Glomerular endothelial cell (primary cell): Measurements from ENCODE around the gene CNTN5. TPM values are rescaled to one million over a fixed set of nuclear protein-coding genes. Genes with fewer than 3 reads are reported as not detected.

Source experiments
- DNase-seq: peaks from one replicate; pipeline ENCODE4 v3.0.0-alpha.2; 2011; ENCODE audit warnings: low read depth, low spot score; ENCODE audit errors: extremely low read depth
- total RNA-seq: library from RNA; depleted of rRNA; stranded (reverse); fragments of >200 nt; gene quantifications from 2 replicates; pipeline ENCODE4 v1.2.3, GENCODE V29; 2015

The CNTN5 gene
- total RNA-seq, 1 donor from 2014 or later = not detected

- DNase-seq = no peak
Observed at GRCh38 chr11:100010393-100010792, 989.6 kb downstream of the CNTN5 start.

GRCh38 chr11:100011697-100012096, 990.9 kb downstream of the CNTN5 start:
- DNase-seq = no peak

DNA sequence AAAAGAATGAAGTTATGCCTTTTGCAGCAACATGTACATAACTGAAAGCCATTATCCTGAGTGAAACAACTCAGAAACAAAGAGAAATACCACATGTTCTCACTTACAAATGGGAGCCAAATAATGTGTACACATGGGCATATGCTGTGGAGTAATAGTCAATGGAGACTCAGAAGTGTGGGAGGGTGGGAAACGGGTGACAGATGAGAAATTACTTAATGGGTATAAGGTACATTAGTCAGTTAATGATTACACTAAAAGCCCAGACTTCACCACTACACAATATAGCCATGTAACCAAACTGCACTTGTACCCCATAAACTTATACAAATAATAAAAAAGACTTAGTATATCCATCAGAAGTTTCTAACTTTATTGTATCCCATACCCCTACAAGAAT, 992.3 kb downstream of the CNTN5 start:
- no peak for DNase-seq

DNA sequence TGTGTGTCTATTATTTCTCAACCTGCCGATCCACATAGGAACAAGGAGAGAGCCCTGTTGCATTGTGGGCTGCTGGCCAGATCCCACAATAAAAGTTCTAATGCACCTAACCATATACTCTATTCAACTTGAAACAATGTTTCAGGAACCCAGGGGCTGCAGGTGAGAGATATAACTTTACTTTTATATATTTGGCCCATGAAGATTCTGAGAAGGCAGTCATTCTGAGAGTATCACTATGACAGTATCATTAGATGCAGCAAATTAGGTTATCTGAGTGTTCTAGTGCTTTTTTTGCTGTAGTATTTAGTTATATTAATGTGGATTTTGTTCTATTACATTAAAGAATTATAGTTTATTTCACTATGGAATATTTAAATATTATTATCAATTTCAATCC, 1011.2 kb downstream of the CNTN5 start:
- DNase-seq = no peak

GRCh38 chr11:100061006-100061405, 1040.3 kb downstream of the CNTN5 start:
- DNase-seq = no peak

- no peak for DNase-seq
Observed at GRCh38 chr11:100066399-100066798, 1045.7 kb downstream of the CNTN5 start.

- no peak for DNase-seq
Observed at GRCh38 chr11:100068116-100068515, 1047.4 kb downstream of the CNTN5 start.

- DNase-seq = no peak
Observed at GRCh38 chr11:100072131-100072530, 1051.4 kb downstream of the CNTN5 start.

GRCh38 chr11:100080381-100080780, 1059.6 kb downstream of the CNTN5 start:
- no peak for DNase-seq

DNA sequence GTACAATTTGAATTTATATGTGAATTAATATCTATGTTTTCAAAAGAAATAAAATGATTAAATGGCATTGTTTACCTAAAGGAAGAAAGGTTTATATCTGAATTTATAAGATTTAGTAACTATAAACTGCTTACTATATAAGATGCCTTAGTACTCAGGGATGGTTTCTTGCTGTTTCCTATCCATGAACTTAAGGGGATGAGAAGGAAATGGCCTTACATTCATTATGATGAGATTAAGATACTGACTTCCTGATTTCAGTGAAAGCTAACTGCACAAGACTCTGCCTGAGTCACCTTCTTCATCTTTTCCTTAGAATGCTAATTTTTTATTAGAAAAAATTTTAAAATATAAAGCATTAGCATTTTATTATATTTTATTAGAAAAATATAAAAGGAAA, 1060.1 kb downstream of the CNTN5 start:
- no peak for DNase-seq

DNA sequence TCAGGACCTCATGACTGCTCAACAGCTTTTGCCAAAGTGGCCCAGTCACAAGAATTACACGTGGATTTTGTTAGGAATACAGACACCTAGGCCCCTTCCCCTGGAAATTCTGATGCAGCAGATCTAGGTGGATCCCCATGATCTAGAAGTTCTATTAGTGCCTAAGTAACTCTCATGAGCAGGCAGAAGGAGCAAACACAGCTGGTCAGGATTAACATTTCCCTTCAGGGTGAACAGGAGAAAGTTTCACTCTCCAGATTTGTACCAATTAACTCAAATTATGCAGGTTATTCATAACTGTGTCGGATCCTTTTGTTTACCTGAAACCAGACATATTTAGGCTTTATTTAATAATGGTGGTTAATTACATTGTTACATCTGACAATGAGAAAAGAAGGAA, 1072.9 kb downstream of the CNTN5 start:
- no peak for DNase-seq

DNA sequence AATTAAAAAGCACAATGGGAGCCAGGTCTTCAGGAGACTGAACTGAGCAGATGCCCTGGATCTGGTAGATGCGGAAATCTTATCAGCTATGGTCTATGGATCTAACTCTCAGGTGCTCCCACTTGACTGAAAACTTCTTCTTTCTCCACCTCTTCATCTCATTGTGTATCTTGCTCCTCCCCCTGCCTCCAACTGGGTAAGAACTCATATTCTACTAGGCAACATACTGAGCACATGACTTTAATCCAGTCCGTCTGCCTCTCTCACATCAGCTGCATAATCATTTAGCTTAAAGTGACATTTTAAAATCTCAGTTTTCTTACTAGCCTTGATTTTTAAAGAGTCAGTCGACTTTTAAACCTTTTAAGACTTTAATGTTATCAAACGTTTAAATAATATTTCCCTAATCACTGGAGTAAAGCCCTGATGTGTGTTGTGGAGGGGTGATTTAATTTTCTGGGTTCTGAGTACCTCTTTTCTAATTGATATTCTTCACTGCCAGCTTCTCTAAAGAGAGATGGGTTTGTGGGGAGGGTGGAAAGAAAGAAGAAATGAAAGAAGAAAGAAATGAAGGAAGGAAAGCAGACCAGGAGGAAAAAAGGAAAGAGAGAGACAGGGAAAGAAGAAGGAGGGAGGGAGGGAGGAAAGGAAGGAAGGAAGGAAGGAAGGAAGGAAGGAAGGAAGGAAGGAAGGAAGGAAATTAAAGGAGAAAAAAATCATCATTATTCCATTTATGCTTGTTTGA, 1073.5 kb downstream of the CNTN5 start:
- DNase-seq = no peak

DNA sequence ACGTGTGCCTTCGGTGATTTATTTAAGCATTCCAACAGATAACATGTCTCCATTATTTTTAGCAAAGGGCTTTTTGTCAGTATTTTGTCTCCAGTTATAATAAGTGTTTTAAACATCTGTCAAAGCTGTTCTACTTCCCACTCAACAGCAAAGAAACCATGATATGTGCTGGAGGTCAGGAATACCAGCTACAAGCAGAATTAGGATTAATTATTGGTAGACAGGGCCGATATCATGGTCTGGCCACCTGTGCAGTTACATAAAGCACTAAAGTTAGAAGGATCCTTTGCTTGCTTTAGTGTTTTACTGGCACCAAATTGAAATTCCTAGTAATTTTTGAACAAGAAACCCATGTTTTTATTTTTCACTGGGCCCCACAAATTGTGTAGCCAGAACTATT, 1075.1 kb downstream of the CNTN5 start:
- DNase-seq = no peak

DNA sequence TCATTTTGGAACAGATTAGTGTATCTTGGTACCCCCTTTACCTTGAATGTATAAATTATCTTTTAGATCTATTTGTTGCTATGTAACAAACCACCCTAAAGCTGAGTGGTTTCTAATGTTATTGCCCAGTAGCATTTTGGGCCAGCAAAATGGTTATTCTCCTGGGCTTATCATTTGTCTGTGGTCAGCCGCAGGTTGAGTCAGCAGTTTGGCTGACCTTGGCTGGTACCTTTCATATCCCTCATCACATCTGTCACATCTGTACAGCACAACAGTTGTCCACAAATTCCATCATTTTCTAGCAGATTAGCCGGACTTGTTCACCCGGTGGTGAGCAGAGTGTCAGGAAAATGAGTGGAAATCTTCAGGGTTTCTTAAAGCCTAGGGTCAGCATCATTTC, 1077.8 kb downstream of the CNTN5 start:
- no peak for DNase-seq

GRCh38 chr11:100105255-100105981, 1084.7 kb downstream of the CNTN5 start:
- no peak for DNase-seq

- DNase-seq = no peak
Observed at GRCh38 chr11:100105982-100106358, 1085.2 kb downstream of the CNTN5 start.

DNA sequence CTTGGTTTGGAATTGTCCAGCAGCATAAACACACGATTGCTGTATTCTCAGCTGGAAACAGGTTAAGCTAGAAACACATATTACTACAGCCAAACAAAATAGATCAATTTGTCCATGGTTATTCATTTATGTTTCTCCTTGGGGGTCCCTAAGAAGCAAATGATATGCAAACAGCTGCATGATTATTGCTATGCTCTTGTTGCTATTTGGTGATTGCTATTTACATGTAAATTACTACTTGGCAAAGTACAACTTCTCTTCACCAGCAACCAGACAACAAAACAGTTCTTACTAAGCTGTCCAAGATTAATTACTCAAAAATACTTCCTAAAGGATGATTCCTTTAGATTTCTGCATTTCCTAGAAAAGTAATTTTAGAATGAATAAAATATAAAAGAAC, 1098.4 kb downstream of the CNTN5 start:
- no peak for DNase-seq

DNA sequence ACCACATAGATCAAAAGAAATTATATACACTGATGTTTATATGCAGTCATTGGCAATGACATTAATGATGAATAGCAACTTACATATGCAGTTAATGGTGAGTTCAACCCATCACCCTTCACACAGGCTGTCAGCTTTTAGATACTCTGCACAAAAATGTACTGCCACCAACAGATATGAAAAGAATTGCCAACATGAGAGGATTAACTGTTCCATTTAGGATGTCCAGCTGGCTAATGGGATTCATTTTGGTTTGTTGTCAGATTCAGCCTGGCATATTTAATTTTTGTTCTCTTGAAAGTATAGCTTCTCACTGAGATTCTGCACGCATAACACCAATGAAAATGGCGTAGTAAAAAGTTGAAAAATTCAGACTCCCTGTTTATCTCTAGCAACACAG, 1112.4 kb downstream of the CNTN5 start:
- DNase-seq = no peak

GRCh38 chr11:100141201-100141600, 1120.5 kb downstream of the CNTN5 start:
- DNase-seq = no peak

- no peak for DNase-seq
Observed at GRCh38 chr11:100151944-100152343, 1131.2 kb downstream of the CNTN5 start.

DNA sequence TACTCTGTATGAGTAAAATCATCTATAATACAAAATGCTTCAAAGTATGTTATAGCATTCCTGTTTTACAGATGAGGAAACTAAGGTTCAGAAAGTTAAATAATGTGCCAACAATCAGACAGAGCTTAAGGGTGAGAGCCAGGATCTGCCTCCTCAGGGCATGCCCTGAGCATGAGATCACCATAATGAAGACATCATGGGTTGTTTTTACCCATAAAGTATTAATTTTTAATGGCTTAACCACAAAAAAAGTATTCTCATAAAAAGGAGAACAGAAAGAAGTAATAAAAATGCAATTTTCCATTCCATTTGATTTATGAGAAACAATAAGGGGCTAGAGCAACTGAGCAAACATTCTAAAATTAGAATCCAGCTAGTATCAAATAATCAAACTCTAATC, 1132.0 kb downstream of the CNTN5 start:
- no peak for DNase-seq

DNA sequence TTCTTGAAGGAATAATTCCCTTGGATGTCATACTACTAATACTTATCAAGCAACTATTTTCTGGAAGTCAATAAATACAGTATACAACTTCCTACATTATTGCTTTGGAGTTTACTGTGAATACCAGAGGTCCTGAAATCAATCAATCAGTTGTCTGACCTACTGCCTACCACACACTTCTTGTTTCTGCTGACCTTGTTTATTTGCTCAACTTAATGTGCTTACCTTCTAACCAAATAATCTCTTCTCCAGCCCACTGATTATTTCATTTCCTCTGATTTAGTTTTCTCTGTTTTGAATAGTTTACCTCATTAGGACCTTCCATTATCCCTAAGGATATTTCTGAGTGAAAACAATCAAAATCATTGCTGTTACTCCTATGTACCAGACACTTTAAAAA, 1142.7 kb downstream of the CNTN5 start:
- DNase-seq = no peak
